Peyer's patch (tissue), 4 donors: Measurements from ENCODE around the gene KANSL2.

Source experiments
- POLR2A ChIP-seq, 2 donors: fragments of 450-650 bp; IDR thresholded peaks; one replicate each; pipeline ENCODE4 v1.5.1; 2017; ENCODE audit warnings: antibody characterized with exemption in 2 of 2, mild to moderate bottlenecking in 2 of 2, moderate library complexity in 2 of 2
- TF ChIP-seq, protein P1 (sequence below), 6 experiments: fragments of 450-650 bp in 4 of 6; fragments of 200-600 bp in 2 of 6; sonication (generic) in 1 of 6; IDR thresholded peaks; one replicate each; pipeline ENCODE4 v1.5.1; 2017 to 2019; ENCODE audit warnings: antibody characterized with exemption in 6 of 6, mild to moderate bottlenecking in 3 of 6, moderate library complexity in 1 of 6

DNA sequence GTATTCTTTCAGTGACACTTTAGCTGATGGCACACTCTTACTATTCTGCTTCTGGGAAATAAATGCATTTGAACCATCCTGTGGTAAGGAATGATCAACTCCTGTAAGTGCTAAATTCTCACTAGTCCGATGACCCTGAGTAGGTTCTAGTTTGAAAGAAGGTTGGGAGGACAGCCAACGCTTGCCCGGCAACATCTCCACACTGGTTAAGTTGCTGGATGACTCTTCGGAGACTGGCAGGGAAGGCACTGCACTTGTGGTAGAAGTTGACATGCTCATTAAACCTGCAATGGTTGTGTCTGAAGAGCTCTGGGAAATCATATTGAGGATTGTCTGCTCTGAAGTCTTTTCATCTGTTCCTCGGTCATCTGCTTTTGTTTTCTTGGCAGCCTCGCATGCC lies 12.0 kb upstream of the KANSL2 start:
- TF ChIP-seq, protein P1, sequence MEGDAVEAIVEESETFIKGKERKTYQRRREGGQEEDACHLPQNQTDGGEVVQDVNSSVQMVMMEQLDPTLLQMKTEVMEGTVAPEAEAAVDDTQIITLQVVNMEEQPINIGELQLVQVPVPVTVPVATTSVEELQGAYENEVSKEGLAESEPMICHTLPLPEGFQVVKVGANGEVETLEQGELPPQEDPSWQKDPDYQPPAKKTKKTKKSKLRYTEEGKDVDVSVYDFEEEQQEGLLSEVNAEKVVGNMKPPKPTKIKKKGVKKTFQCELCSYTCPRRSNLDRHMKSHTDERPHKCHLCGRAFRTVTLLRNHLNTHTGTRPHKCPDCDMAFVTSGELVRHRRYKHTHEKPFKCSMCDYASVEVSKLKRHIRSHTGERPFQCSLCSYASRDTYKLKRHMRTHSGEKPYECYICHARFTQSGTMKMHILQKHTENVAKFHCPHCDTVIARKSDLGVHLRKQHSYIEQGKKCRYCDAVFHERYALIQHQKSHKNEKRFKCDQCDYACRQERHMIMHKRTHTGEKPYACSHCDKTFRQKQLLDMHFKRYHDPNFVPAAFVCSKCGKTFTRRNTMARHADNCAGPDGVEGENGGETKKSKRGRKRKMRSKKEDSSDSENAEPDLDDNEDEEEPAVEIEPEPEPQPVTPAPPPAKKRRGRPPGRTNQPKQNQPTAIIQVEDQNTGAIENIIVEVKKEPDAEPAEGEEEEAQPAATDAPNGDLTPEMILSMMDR (IDR thresholded peaks at IDR 0.05): no peak
- TF ChIP-seq POLR2A (IDR thresholded peaks at IDR 0.05): no peak
